Activated CD8-positive, alpha-beta memory T cell treated with anti-CD3 and anti-CD28 coated beads for 36 hours (primary cell): Measurements from ENCODE around the gene TRAPPC2L. TPM values are rescaled to one million over a fixed set of nuclear protein-coding genes. Genes with fewer than 3 reads are reported as not detected.
"Not testable (repeated sequence)": the region's sequence is repeated elsewhere in the genome, so short reads cannot be mapped to it uniquely, and the experiment has no call there.

Source experiments
- CTCF ChIA-PET: fragments of 350-600 bp; sonication (Branson Sonifier 250); formaldehyde crosslinking; loops from one replicate; lab custom pipeline; 2021; ENCODE audit warnings: antibody characterized with exemption; lab: Charles Lee
- POLR2A ChIA-PET: fragments of 350-600 bp; sonication (Branson Sonifier 250); formaldehyde crosslinking; loops from one replicate; lab custom pipeline; 2021; ENCODE audit warnings: antibody characterized with exemption; lab: Charles Lee
- total RNA-seq, 2 experiments: library from RNA; stranded (reverse); gene quantifications; one replicate each; pipeline ENCODE4 v1.2.3, GENCODE V29; 2021

Gene TRAPPC2L
- total RNA-seq, 2 experiments from 2014 or later, result 97.2 to 103 TPM

- CTCF ChIA-PET, result interaction anchor here (0.7 to 2.2 kb wide), 4 partner anchors 41 to 402 kb away, joined by 3 to 10 read pairs (median 6); partner anchors contain the start of genes GALNS, TRAPPC2L and ZNF778
- POLR2A ChIA-PET, result no interaction called here
These were observed 40.9 kb upstream of the TRAPPC2L start for GRCh38 chr16:88815901-88816589.

DNA sequence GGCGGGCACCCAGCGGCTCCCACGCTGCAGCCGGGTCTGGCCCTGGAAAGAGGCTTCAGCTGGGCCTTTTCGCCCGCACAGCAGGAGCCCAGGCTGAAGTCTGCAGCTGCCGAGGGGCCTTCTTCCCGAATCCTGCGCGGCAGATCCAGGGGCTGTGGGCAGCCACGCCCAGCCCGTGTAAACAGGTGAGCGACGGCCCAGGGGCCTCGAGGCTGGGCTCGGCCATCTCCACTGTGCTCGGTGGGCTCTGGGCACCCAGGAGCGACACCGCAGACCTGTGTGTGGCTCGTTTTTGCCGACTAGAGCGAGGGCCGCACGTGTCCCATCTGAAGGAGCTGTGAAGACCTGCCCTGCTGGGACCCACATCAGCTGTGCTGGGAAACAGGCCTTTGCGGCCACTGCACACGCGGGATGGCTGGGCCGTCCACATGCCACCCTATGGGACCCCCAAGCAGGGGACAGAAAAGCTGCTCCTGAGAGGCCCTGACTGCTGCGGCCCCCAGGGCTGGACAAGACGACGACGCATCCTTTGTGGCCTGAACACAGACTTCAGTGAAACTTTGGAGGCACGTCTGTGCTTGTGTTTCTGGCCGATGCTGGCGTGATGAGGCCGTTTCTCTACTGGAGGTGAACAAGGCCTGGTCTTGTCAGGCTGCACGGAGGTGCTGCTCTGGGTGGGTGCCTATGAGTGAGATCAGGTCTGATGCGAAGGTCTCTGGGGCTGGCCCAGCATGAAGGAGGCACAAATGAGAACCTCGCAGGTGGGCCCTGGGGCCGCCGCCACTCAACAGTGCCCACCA, 40.0 kb upstream of the TRAPPC2L start:
- POLR2A ChIA-PET, result no interaction called here
- CTCF ChIA-PET, result interaction anchor here (2.1 to 2.2 kb wide), 2 partner anchors 41 to 350 kb away, joined by 7 to 10 read pairs; no protein-coding TSS in a partner anchor

GRCh38 chr16:88817785-88818574, 38.9 kb upstream of the TRAPPC2L start:
- POLR2A ChIA-PET, result no interaction called here
- CTCF ChIA-PET, result interaction anchor here (0.6 to 2.2 kb wide), 3 partner anchors 40 to 349 kb away, joined by 3 to 10 read pairs (median 4); no protein-coding TSS in a partner anchor

DNA sequence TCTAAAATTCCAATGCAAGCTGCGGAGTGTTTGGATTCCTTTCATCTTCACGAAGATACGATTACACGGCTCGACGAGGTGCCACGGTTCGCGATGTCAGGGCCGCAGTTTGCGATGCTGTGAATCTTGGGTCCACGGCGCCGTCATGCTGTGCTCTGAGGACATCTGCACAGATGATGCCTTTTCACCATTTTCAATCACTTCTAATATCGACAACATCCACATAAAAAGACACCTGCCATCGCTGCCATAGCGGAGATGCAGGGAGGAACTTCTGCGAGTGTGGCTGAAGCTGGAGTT, 38.4 kb upstream of the TRAPPC2L start:
- ChIA-PET POLR2A (no interaction called here), CTCF (interaction anchor here (0.6 kb wide), 1 partner anchor 215 kb away, joined by 3 read pairs; no protein-coding TSS in a partner anchor)

DNA sequence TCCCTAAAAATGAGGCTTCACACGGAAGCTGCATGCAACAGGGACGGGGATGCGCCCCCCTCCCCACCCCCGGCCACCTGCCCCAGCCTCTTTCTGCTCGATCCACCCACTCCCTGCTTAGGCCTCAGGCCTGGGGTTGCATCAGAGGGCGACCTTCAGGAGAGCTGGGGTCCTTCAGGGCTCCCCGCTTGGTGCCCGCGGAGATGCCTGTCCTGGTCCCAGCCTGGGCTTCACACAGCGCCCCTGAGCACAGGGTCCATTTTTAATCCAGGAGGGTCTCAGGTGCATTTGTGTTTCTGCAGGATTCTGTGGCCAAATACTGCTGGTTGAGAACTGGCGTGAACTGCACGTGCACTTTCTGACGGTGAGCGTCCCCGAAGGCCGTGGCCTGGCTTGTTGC, 37.8 kb upstream of the TRAPPC2L start:
- ChIA-PET CTCF (no interaction called here), POLR2A (no interaction called here)

GRCh38 chr16:88820385-88821025, 36.4 kb upstream of the TRAPPC2L start:
- ChIA-PET POLR2A (no interaction called here), CTCF (no interaction called here)

GRCh38 chr16:88821168-88821850, 35.6 kb upstream of the TRAPPC2L start:
- ChIA-PET POLR2A (no interaction called here), CTCF (no interaction called here)

GRCh38 chr16:88822281-88823040, 34.5 kb upstream of the TRAPPC2L start:
- CTCF ChIA-PET, result no interaction called here
- POLR2A ChIA-PET, result no interaction called here

GRCh38 chr16:88823646-88824045, 33.3 kb upstream of the TRAPPC2L start:
- POLR2A ChIA-PET, result not testable (repeated sequence)

DNA sequence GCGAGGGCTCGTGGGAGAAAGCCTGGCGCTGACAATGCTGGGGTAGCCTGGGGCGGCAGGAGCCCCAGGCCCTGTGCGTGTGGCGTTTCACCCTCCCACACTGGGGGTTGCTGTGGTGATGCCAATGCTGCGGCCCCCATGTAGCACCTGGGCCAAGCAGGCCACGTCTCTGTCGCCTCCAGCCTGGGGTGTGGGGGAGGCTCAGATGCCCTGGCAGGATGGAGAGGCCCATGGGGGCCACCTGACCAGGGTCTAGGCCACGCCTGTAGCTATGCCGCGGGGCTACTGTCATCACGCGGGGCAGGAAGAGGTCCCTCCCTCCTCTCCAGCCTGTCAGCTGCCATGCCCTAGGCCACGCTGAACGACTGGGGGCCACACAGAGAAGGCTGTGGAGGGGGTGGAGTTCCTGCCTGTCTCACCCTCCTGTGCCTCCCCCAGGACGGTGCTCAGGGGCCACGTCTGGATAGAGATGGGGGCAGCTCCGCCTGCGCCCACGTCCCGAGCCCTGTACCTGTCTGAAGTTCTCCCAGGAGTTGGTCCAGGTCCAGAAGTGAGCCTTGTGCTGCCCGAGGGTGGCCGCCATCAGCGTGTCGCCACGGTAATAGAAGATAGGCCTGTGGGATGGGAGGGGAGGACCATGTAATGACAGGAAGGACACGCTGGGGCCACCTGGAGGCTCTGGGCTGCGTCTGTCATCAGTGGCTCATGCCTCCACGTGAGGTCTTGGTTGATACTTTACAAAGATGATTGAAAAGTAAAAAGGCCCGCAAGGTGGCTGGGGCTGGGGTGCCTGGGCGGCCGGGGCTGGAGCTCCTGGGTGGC, 32.5 kb upstream of the TRAPPC2L start:
- POLR2A ChIA-PET, result no interaction called here
- CTCF ChIA-PET, result interaction anchor here (0.9 kb wide), 1 partner anchor 33 kb away, joined by 3 read pairs; no protein-coding TSS in a partner anchor

More at GRCh38 chr16:88823646-88824045, 33.3 kb upstream of the TRAPPC2L start:
- CTCF ChIA-PET, result interaction anchor here (0.9 kb wide), 1 partner anchor 34 kb away, joined by 3 read pairs; no protein-coding TSS in a partner anchor

GRCh38 chr16:88825146-88825545, 31.8 kb upstream of the TRAPPC2L start:
- POLR2A ChIA-PET, result no interaction called here
- CTCF ChIA-PET, result interaction anchor here (1.2 kb wide), 1 partner anchor 33 kb away, joined by 3 read pairs; no protein-coding TSS in a partner anchor

DNA sequence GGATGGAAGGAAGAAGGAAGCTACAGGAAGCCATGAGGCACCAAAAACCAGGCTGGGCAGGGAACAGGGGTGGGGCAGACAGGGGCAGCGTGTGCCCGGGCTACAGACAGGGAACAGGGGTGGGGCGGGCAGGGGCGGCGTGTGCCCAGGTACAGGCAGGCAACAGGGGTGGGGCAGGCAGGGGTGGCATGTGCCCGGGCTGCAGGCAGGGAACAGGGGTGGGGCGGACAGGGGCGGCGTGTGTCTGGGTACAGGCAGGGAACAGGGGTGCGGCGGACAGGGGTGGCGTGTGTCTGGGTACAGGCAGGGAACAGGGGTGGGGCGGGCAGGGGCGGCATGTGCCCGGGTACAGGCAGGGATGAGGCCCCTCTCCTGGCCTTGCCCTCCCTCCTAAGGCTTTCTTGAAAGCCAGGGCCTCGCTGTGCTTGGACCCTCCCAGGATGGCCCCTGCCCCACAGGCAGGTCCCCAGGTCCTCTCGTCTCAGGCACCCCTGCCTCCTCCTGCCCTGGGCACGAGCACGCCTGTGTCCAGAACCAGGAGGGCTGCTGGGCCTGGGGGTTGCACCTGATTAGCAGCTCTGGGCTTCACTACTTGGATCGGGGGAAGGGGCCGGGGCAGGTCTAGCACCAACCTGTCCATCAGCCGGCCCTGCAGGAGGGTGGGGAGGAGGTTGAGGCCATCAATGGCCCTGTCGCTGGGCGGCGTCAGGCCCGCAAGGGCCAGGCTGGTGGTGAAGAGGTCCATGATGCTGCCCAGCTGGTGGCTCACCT, 30.7 kb upstream of the TRAPPC2L start:
- POLR2A ChIA-PET, result no interaction called here
- CTCF ChIA-PET, result interaction anchor here (1.2 kb wide), 1 partner anchor 32 kb away, joined by 3 read pairs; no protein-coding TSS in a partner anchor

GRCh38 chr16:88827727-88828126, 29.2 kb upstream of the TRAPPC2L start:
- ChIA-PET POLR2A (no interaction called here), CTCF (no interaction called here)

- ChIA-PET POLR2A (no interaction called here), CTCF (no interaction called here)
These were observed 28.2 kb upstream of the TRAPPC2L start for GRCh38 chr16:88828711-88829110.

DNA sequence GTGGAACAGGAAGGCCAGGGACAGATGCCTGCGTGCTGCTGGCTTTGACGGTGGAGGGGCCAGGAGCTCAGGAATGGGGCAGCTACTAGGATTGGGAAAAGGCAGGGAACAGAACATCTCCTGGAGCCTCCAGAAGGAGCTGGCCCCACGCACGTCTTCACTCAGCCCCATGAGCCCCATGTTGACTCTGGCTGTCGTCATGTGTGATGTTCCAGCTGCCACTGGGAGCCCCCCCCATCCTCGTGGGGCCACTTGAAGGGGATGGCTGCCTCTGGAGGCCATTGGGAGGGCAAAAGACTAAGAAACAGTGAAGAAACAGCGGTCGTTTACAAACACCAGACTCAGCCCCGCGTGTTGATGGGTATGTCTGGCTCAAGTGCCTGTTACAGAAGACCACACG, 26.7 kb upstream of the TRAPPC2L start:
- CTCF ChIA-PET, result interaction anchor here (0.7 to 1.2 kb wide), 3 partner anchors 27 to 34 kb away, joined by 3 to 5 read pairs (median 3); no protein-coding TSS in a partner anchor
- POLR2A ChIA-PET, result interaction anchor here (0.6 kb wide), 1 partner anchor 20 kb away, joined by 3 read pairs; no protein-coding TSS in a partner anchor

- ChIA-PET CTCF (interaction anchor here (0.7 to 1.2 kb wide), 2 partner anchors 27 to 34 kb away, joined by 3 to 5 read pairs; no protein-coding TSS in a partner anchor), POLR2A (interaction anchor here (0.6 kb wide), 1 partner anchor 20 kb away, joined by 3 read pairs; no protein-coding TSS in a partner anchor)
These were observed 26.1 kb upstream of the TRAPPC2L start for GRCh38 chr16:88830783-88831182.
